IPS DF 6.9 (cell line): Measurements from ENCODE around the gene GTF3C5.

Experiments used
- DNase-seq: peaks from one replicate; pipeline ENCODE4 v3.0.0-alpha.2; 2013; ENCODE audit warnings: low read depth, low spot score
- H3K27ac ChIP-seq: one replicate; pipeline ENCODE4 v1.5.1; 2013; ENCODE audit warnings: low read length, control low read depth
- H3K27me3 ChIP-seq: 2 replicates; pipeline ENCODE4 v1.6.1; 2013; ENCODE audit warnings: mild to moderate bottlenecking, low read length; ENCODE audit not compliant: control insufficient read depth, insufficient read depth
- H3K36me3 ChIP-seq: 2 replicates; pipeline ENCODE4 v1.6.1; 2013; ENCODE audit warnings: low read length; ENCODE audit not compliant: control insufficient read depth, insufficient read depth
- H3K4me1 ChIP-seq: 2 replicates; pipeline ENCODE4 v1.6.1; 2013; ENCODE audit warnings: low read length; ENCODE audit not compliant: control insufficient read depth, insufficient read depth
- H3K4me3 ChIP-seq: 2 replicates; pipeline ENCODE4 v1.5.1; 2013; ENCODE audit warnings: mild to moderate bottlenecking, low read length
- H3K9me3 ChIP-seq: 2 replicates; pipeline ENCODE4 v1.6.1; 2013; ENCODE audit warnings: low read length, inconsistent platforms; ENCODE audit not compliant: control insufficient read depth, insufficient read depth
- WGBS: extraction: QIAGEN DNeasy Blood & Tissue Kit; methylation state at CpG from one replicate; pipeline ENCODE4 v1.1.7; 2013; ENCODE audit warnings: mixed read lengths, missing lambda C conversion rate; ENCODE audit not compliant: insufficient read length, insufficient coverage; 5-methylcytosine and 5-hydroxymethylcytosine counted together

GTF3C5 gene

DNA sequence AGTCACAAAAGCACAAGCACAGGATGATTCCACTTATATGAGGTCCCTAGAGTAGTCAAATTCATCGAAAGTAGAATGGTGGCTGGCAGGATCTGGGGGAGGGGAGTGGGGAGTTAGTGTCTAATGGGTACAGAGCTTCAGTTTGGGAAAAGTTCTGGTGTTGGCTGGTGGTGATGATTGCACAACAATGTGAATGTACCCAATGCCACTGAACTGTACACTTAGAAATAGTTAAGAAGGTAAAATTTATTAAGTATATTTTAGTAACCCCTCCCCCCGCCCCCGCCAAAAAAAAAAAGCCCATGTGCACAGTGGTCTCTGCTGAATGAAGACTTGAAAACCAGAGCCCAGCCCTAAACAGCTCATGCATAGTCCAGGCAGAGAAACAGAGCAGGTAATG lies 24.8 kb upstream of the GTF3C5 start:
- H3K4me1 ChIP-seq: peaks cover 14% of the 10 kb centered on the region
- H3K27ac ChIP-seq: no peak overlapping the region
- no peaks in the 10 kb centered on the region for H3K9me3 ChIP-seq
- H3K36me3 ChIP-seq: no peaks in the 10 kb centered on the region
- no peak for DNase-seq
- no CpG with 5 or more reads among the region's 3 CpGs for WGBS
- peaks cover 4% of the 10 kb centered on the region; the same call in 1 of the 2 replicates for H3K27me3 ChIP-seq
- no peak overlapping the region for H3K4me3 ChIP-seq

DNA sequence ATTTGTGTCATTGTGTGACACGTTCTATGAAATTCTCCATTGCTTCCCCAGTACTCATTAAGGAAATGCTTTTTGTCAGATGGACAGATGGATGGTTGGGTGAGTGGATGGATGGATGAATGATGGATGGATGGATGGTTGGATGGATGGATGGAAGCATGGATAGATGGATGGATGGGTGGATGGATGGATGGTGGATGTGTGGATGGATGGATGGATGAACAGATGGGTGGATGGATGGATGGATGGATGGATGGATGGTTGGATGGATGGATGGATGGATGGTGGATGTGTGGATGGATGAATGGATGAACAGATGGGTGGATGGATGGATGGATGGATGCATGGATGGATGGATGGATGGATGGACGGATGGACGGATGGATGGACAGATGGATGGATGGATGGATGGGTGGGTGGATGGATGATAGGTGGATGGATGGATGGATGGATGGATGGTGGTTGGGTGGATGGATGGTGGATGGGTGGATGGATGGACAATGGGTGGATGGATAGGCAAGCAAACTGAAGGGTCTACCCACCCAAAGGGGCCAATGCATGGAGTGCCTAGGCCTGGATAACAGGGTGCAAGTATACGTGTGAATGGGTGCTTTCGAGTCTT lies 24.0 kb upstream of the GTF3C5 start:
- Histone ChIP-seq H3K27me3 (peaks cover 4% of the 10 kb centered on the region; the same call in 1 of the 2 replicates), H3K9me3 (no peaks in the 10 kb centered on the region), H3K27ac (no peak overlapping the region), H3K4me3 (no peak overlapping the region), H3K4me1 (peaks cover 14% of the 10 kb centered on the region), H3K36me3 (no peaks in the 10 kb centered on the region)
- no CpG with 5 or more reads among the region's 5 CpGs for WGBS
- DNase-seq: no peak

DNA sequence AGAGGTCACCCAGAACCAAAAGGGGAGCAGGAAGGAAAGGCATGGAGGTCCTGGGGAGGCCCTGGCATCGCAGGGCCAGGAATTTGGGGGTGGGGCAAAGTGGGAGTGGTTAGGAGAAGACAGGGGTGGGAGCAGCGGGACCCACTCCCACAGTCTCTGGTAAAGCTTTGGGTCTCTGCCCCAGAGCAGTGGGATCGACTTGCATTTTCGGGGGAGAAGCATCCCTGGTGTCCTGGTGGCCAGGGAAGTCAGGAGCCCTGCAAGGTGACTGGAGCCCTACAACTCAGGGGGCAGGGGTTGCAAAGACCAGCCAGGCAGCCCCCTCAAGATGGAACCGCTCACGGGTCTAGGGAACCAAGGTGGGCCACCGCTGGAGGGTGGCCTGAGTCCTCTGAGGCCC lies 22.4 kb upstream of the GTF3C5 start:
- H3K27me3 ChIP-seq: no peaks in the 10 kb centered on the region; the same call in 1 of the 2 replicates
- no peaks in the 10 kb centered on the region for H3K9me3 ChIP-seq
- no peak overlapping the region for H3K4me3 ChIP-seq
- no peak for DNase-seq
- no peaks in the 10 kb centered on the region for H3K36me3 ChIP-seq
- WGBS: no CpG with 5 or more reads among the region's 7 CpGs
- peaks cover 10% of the 10 kb centered on the region for H3K4me1 ChIP-seq
- no peak overlapping the region for H3K27ac ChIP-seq

DNA sequence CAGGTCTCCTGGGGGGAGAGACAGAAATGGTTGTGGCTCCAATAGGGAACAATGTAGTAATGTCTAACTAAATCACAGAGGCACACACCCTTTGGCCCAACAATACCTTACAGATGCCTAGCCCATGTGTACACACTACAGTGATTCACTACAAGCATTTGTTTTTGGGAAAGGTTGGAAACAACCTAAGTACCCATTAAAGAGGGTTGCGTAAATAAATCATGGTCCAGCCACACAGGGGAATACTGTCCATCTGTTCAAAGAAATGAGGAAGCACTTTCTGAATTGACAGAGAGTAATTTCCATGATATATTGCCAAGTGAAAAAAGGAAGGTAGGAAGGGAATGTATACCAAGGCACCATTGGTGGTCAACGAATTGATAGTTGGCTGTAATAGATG lies 22.0 kb upstream of the GTF3C5 start:
- Histone ChIP-seq H3K9me3 (no peaks in the 10 kb centered on the region), H3K27me3 (no peaks in the 10 kb centered on the region; the same call in 1 of the 2 replicates), H3K4me1 (peaks cover 8% of the 10 kb centered on the region), H3K36me3 (no peaks in the 10 kb centered on the region), H3K4me3 (no peak overlapping the region), H3K27ac (no peak overlapping the region)
- no CpG with 5 or more reads among the region's 2 CpGs for WGBS
- no peak for DNase-seq

- Histone ChIP-seq H3K4me1 (no peaks in the 10 kb centered on the region), H3K36me3 (no peaks in the 10 kb centered on the region), H3K4me3 (no peak overlapping the region), H3K27ac (no peak overlapping the region), H3K9me3 (no peaks in the 10 kb centered on the region), H3K27me3 (no peaks in the 10 kb centered on the region; the same call in 1 of the 2 replicates)
- no peak for DNase-seq
- WGBS: no CpG with 5 or more reads among the region's 5 CpGs
These were observed 20.8 kb upstream of the GTF3C5 start for GRCh38 chr9:133009906-133010582.

- Histone ChIP-seq H3K36me3 (no peaks in the 10 kb centered on the region), H3K27me3 (no peaks in the 10 kb centered on the region; the same call in 1 of the 2 replicates), H3K4me1 (no peaks in the 10 kb centered on the region), H3K27ac (no peak overlapping the region), H3K9me3 (no peaks in the 10 kb centered on the region), H3K4me3 (no peak overlapping the region)
- DNase-seq: no peak
- no CpG with 5 or more reads among the region's 5 CpGs for WGBS
These were observed 16.1 kb upstream of the GTF3C5 start for GRCh38 chr9:133014696-133015095.

- no CpG with 5 or more reads among the region's 26 CpGs for WGBS
- H3K27ac ChIP-seq: no peak overlapping the region
- no peaks in the 10 kb centered on the region for H3K4me1 ChIP-seq
- no peaks in the 10 kb centered on the region for H3K36me3 ChIP-seq
- H3K4me3 ChIP-seq: no peak overlapping the region
- DNase-seq: no peak
- H3K27me3 ChIP-seq: no peaks in the 10 kb centered on the region
- H3K9me3 ChIP-seq: no peaks in the 10 kb centered on the region
These were observed 7.5 kb upstream of the GTF3C5 start for GRCh38 chr9:133023117-133023890.

- Histone ChIP-seq H3K4me3 (no peak overlapping the region), H3K4me1 (peaks cover 1% of the 10 kb centered on the region; the same call in 1 of the 2 replicates), H3K27ac (no peak overlapping the region), H3K9me3 (no peaks in the 10 kb centered on the region), H3K36me3 (no peaks in the 10 kb centered on the region), H3K27me3 (no peaks in the 10 kb centered on the region)
- no CpG with 5 or more reads among the region's 3 CpGs for WGBS
- DNase-seq: no peak
These were observed 4.4 kb upstream of the GTF3C5 start for GRCh38 chr9:133026426-133026825.

DNA sequence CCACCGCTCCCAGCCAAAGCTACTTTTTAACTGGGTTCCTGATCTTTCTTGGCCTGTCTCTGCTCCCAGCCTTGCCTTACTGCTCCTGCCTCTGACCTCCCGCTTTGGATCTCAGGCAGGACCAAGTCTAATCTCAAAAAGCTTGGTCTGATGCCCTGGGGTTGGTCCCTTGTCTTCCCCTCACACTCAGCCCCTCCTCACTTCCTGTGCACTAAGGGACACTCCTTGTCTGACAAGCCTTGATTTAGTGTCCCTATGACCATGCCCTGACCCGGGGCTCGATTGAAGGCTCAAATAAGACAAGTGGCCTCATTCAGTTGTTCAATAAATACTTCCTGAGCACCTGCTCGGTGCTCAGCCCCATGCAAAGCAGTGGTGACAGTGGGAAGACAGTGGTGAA lies 3.7 kb upstream of the GTF3C5 start:
- no peaks in the 10 kb centered on the region for H3K27me3 ChIP-seq
- no peaks in the 10 kb centered on the region for H3K9me3 ChIP-seq
- H3K4me3 ChIP-seq: no peak overlapping the region
- no peak for DNase-seq
- no peaks in the 10 kb centered on the region for H3K36me3 ChIP-seq
- no peak overlapping the region for H3K27ac ChIP-seq
- no CpG with 5 or more reads among the region's 5 CpGs for WGBS
- peaks cover 4% of the 10 kb centered on the region for H3K4me1 ChIP-seq

DNA sequence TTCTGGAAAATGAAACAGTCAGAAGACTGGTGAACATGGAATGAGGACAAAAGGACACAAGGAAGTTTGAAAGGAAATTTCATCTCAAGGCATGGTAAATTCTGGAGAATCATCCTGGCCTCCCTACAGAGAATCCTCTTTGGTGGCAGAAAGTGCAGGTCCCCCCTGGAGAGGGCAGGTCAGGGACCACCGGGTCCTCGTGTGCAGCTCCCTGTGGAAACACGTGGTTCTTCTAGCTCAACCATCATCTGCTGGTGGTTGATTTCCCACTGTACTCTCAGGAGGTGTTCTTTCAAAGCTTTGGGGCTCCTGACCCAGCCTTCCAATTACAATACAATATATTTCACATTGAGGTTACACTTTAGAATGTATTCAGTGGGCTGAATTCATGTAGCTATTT lies 2.6 kb upstream of the GTF3C5 start:
- no CpG with 5 or more reads among the region's 3 CpGs for WGBS
- DNase-seq: no peak
- Histone ChIP-seq H3K4me1 (peaks cover 4% of the 10 kb centered on the region), H3K36me3 (no peaks in the 10 kb centered on the region), H3K27ac (no peak overlapping the region), H3K9me3 (no peaks in the 10 kb centered on the region), H3K4me3 (no peak overlapping the region), H3K27me3 (no peaks in the 10 kb centered on the region)
